Smooth muscle cell (in vitro differentiated cells): ENCODE measurements around the gene SMIM12. TPM values are rescaled to one million over a fixed set of nuclear protein-coding genes. Genes with fewer than 3 reads are reported as not detected.

ENCODE experiments used
- DNase-seq: peaks from one replicate; lab custom pipeline; 2025; ENCODE audit not compliant: unreplicated experiment; lab: John Stamatoyannopoulos, UW
- H2AFZ ChIP-seq: fragments of 200-600 bp; sonication (generic); 2 replicates; pipeline ENCODE4 v1.6.0; 2016; ENCODE audit warnings: antibody characterized with exemption, low read depth, mild to moderate bottlenecking
- H3F3A ChIP-seq: fragments of 200-600 bp; sonication (generic); 2 replicates; pipeline ENCODE4 v1.6.0; 2017; ENCODE audit warnings: antibody characterized with exemption, low read depth
- H3K27ac ChIP-seq: fragments of 200-600 bp; sonication (generic); 2 replicates; pipeline ENCODE4 v1.5.1; 2016; ENCODE audit warnings: low read depth, mild to moderate bottlenecking
- H3K27me3 ChIP-seq: fragments of 200-600 bp; sonication (generic); 2 replicates; pipeline ENCODE4 v1.6.1; 2016; ENCODE audit warnings: low read depth, mild to moderate bottlenecking
- H3K36me3 ChIP-seq: fragments of 200-600 bp; sonication (generic); 2 replicates; pipeline ENCODE4 v1.5.1; 2016; ENCODE audit warnings: low read depth
- H3K4me1 ChIP-seq: fragments of 200-600 bp; sonication (generic); 2 replicates; pipeline ENCODE4 v1.5.1; 2016; ENCODE audit warnings: low read depth
- H3K4me2 ChIP-seq: fragments of 200-600 bp; sonication (generic); 2 replicates; pipeline ENCODE4 v1.6.0; 2016; ENCODE audit warnings: mild to moderate bottlenecking
- H3K4me3 ChIP-seq: fragments of 200-600 bp; sonication (generic); 2 replicates; pipeline ENCODE4 v1.5.1; 2016; ENCODE audit warnings: mild to moderate bottlenecking
- H3K79me2 ChIP-seq: fragments of 200-600 bp; sonication (generic); 2 replicates; pipeline ENCODE4 v1.6.0; 2016; ENCODE audit warnings: low read depth, mild to moderate bottlenecking
- H3K9ac ChIP-seq: fragments of 200-600 bp; sonication (generic); 2 replicates; pipeline ENCODE4 v1.6.0; 2016; ENCODE audit warnings: low read depth
- H3K9me3 ChIP-seq: fragments of 200-600 bp; sonication (generic); replicated peaks from 2 replicates; pipeline ENCODE4 v1.5.1; 2016; ENCODE audit warnings: low read depth
- H4K20me1 ChIP-seq: fragments of 200-600 bp; sonication (generic); 2 replicates; pipeline ENCODE4 v1.6.0; 2016; ENCODE audit warnings: low read depth
- CTCF ChIP-seq: fragments of 200-600 bp; sonication (generic); IDR thresholded peaks from 2 replicates; pipeline ENCODE4 v1.5.1; 2017; ENCODE audit warnings: borderline replicate concordance, mild to moderate bottlenecking, antibody characterized with exemption; ENCODE audit not compliant: insufficient read depth, poor library complexity, severe bottlenecking
- WGBS: methylation state at CpG from one replicate; pipeline ENCODE4 v1.1.7; 2016; ENCODE audit warnings: low lambda C conversion rate; 5-methylcytosine and 5-hydroxymethylcytosine counted together
- polyA plus RNA-seq: library from polyadenylated mRNA; unstranded; fragments of >200 nt; fragmentation: Nextera tagmentation; extraction: Ambion mirVana; gene quantifications from 2 replicates; pipeline ENCODE4 v1.2.1, GENCODE V29; 2016
- total RNA-seq: library from RNA; depleted of rRNA; stranded (reverse); fragments of >200 nt; gene quantifications from 2 replicates; pipeline ENCODE4 v1.2.3, GENCODE V29; 2014

SMIM12 gene
- total and polyA plus RNA-seq, 2 experiments from 2014 or later = 17.6 to 44.8 TPM

GRCh38 chr1:34833711-34834110, 25.8 kb downstream of the SMIM12 start:
- Histone ChIP-seq H3K9me3 (no peaks in the 10 kb centered on the region), H3K4me2 (no peak overlapping the region), H3K4me1 (no peaks in the 10 kb centered on the region), H3K4me3 (no peak overlapping the region), H3K79me2 (no peaks in the 10 kb centered on the region), H3F3A (no peaks in the 10 kb centered on the region), H3K9ac (no peak overlapping the region), H2AFZ (no peak overlapping the region), H3K27ac (no peak overlapping the region), H3K36me3 (no peaks in the 10 kb centered on the region), H4K20me1 (peaks cover 14% of the 10 kb centered on the region), H3K27me3 (no peaks in the 10 kb centered on the region)
- no peak for TF ChIP-seq CTCF
- no peak for DNase-seq
- 100% methylated on average over 1 of the region's 1 CpG for WGBS

GRCh38 chr1:34831721-34832246, 27.8 kb downstream of the SMIM12 start:
- no peak overlapping the region for H3K27ac ChIP-seq
- no peak overlapping the region for H3K4me3 ChIP-seq
- H3K27me3 ChIP-seq = no peaks in the 10 kb centered on the region
- H3K79me2 ChIP-seq = no peaks in the 10 kb centered on the region
- H3K36me3 ChIP-seq = no peaks in the 10 kb centered on the region
- H3K4me1 ChIP-seq = no peaks in the 10 kb centered on the region
- no peak overlapping the region for H3K9ac ChIP-seq
- no peak for DNase-seq
- WGBS = 96% methylated on average over 6 of the region's 6 CpGs
- H4K20me1 ChIP-seq = peaks cover 20% of the 10 kb centered on the region
- H3K4me2 ChIP-seq = no peak overlapping the region
- no peaks in the 10 kb centered on the region for H3F3A ChIP-seq
- TF ChIP-seq CTCF = no peak
- no peaks in the 10 kb centered on the region for H3K9me3 ChIP-seq
- H2AFZ ChIP-seq = no peak overlapping the region

GRCh38 chr1:34829250-34829649, 30.3 kb downstream of the SMIM12 start:
- Histone ChIP-seq H3K4me2 (no peak overlapping the region), H3K27me3 (no peaks in the 10 kb centered on the region), H3K4me3 (no peak overlapping the region), H3K4me1 (no peaks in the 10 kb centered on the region), H3K9ac (no peak overlapping the region), H3K79me2 (no peaks in the 10 kb centered on the region), H3K36me3 (no peaks in the 10 kb centered on the region), H3K27ac (no peak overlapping the region), H4K20me1 (peaks cover 31% of the 10 kb centered on the region), H2AFZ (no peak overlapping the region), H3K9me3 (no peaks in the 10 kb centered on the region), H3F3A (no peaks in the 10 kb centered on the region)
- no peak for DNase-seq
- TF ChIP-seq CTCF = no peak
- WGBS = 74% methylated on average over 3 of the region's 3 CpGs

GRCh38 chr1:34828611-34829010, 30.9 kb downstream of the SMIM12 start:
- Histone ChIP-seq H4K20me1 (peaks cover 31% of the 10 kb centered on the region), H3K27ac (no peak overlapping the region), H3F3A (no peaks in the 10 kb centered on the region), H3K36me3 (no peaks in the 10 kb centered on the region), H3K79me2 (no peaks in the 10 kb centered on the region), H2AFZ (no peak overlapping the region), H3K9me3 (no peaks in the 10 kb centered on the region), H3K9ac (no peak overlapping the region), H3K27me3 (no peaks in the 10 kb centered on the region), H3K4me3 (no peak overlapping the region), H3K4me2 (no peak overlapping the region), H3K4me1 (no peaks in the 10 kb centered on the region)
- WGBS = 91% methylated on average over 2 of the region's 2 CpGs
- DNase-seq = no peak
- TF ChIP-seq CTCF = no peak
